Kidney (tissue), 14 donors: ENCODE results near the gene DYNLT4. TPM values are rescaled to one million over a fixed set of nuclear protein-coding genes. Genes with fewer than 3 reads are reported as not detected.
A peak's percentile ranks its signal among the peaks of the same experiment; 100 is the strongest.

Experiments used
- DNase-seq, 5 donors: peaks; one replicate each; pipeline ENCODE4 v3.0.0-alpha.2; 2013 to 2020
- FAIRE-seq: peaks from 2 replicates; lab custom pipeline; 2012; peaks lifted over from hg19 to GRCh38; lab: Jason Lieb, UNC
- H3K27ac ChIP-seq, 2 donors: one replicate each; pipeline ENCODE4 v1.7.0; 2013; ENCODE audit warnings: low read depth in 2 of 2, low read length in 2 of 2, inconsistent platforms in 1 of 2
- H3K27me3 ChIP-seq: one replicate; pipeline ENCODE4 v1.7.1; 2013; ENCODE audit warnings: low read length, inconsistent platforms; ENCODE audit not compliant: control insufficient read depth, insufficient read depth
- H3K36me3 ChIP-seq, 3 donors: one replicate each; pipeline versions ENCODE4 v1.7.0 to v1.7.1; 2013; ENCODE audit warnings: low read length in 3 of 3, control low read depth in 1 of 3, inconsistent platforms in 1 of 3; ENCODE audit not compliant: insufficient read depth in 3 of 3, control insufficient read depth in 2 of 3
- H3K4me1 ChIP-seq, 3 donors: one replicate each; pipeline versions ENCODE4 v1.7.0 to v1.7.1; 2013; ENCODE audit warnings: low read length in 3 of 3, inconsistent platforms in 1 of 3, low read depth in 1 of 3; ENCODE audit not compliant: control insufficient read depth in 2 of 3, insufficient read depth in 2 of 3
- H3K4me3 ChIP-seq, 3 donors: one replicate each; pipeline versions ENCODE4 v1.7.0 to v1.8.1; 2013; ENCODE audit warnings: low read length in 3 of 3, control low read depth in 1 of 3, inconsistent platforms in 1 of 3
- H3K9ac ChIP-seq, 3 donors: one replicate each; pipeline versions ENCODE4 v1.7.0 to v1.7.1; 2013; ENCODE audit warnings: low read length in 3 of 3, control low read depth in 1 of 3, inconsistent platforms in 1 of 3
- H3K9me3 ChIP-seq, 3 donors: one replicate each; pipeline versions ENCODE4 v1.7.0 to v1.7.1; 2013; ENCODE audit warnings: low read length in 3 of 3, control low read depth in 1 of 3, inconsistent platforms in 1 of 3; ENCODE audit not compliant: control insufficient read depth in 2 of 3, insufficient read depth in 1 of 3
- CTCF ChIP-seq: IDR thresholded peaks from 3 replicates; pipeline ENCODE4 v1.5.1; 2012; ENCODE audit warnings: mild to moderate bottlenecking, moderate library complexity, borderline replicate concordance; ENCODE audit not compliant: insufficient read depth; ENCODE audit errors: extremely low read depth
- intact Hi-C: fragments of 100-400 bp; cut with DNase I; formaldehyde crosslinking; loops from one replicate; pipeline ENCODE4 v1.11.1; 2022
- polyA plus RNA-seq: library from polyadenylated mRNA; stranded (reverse); fragments of 350-450 nt; fragmentation: Illumina TruSeq; extraction: RNeasy Lipid Tissue Mini Kit (QIAGEN cat#74804); gene quantifications from one replicate; pipeline ENCODE4 v1.2.3, GENCODE V29; 2014; ENCODE audit warnings: low read depth, low replicate concordance; ENCODE audit not compliant: insufficient read depth
- total RNA-seq: library from RNA; stranded (reverse); fragmentation: NEBNext Ultra II Directional; extraction: Animal tissue kit (Norgen Biotek cat#: 25700); gene quantifications from one replicate; pipeline ENCODE4 v1.2.1, GENCODE V29; 2021
- donor health status: control.
- donor health status: control.
- donor health status: control.
- donor health status: control.
- donor health status: control.
- donor health status: DM: yes; HTN: yes; CAD: no.
- donor health status: Normal renal cell carcinoma (clear cell type).

The DYNLT4 gene
- total and polyA plus RNA-seq, 2 donors from 2014 or later: 1.2 TPM; not detected in 1

- no peak for TF ChIP-seq CTCF
- Histone ChIP-seq H3K9me3 (no peaks in the 10 kb centered on the region), H3K9ac (peak overlapping the region in 2 of 3 donors; percentile 26 to 97), H3K4me1 (peaks cover 24 to 53% (median 39%) of the 10 kb centered on the region in 3 donors), H3K27me3 (no peaks in the 10 kb centered on the region), H3K4me3 (peak overlapping the region in 1 of 3 donors; percentile 41), H3K36me3 (peaks cover 0 to 8% (median 4%) of the 10 kb centered on the region in 3 donors), H3K27ac (peak overlapping the region; percentile 98 to 100)
- intact Hi-C loops: no loop called here
- DNase-seq (peak in 2 of 5 donors; percentile 63 to 80), FAIRE-seq (no peak)
Observed at GRCh38 chr1:44806025-44806703, 987 bp downstream of the DYNLT4 start.

- H3K9me3 ChIP-seq: no peaks in the 10 kb centered on the region
- peak overlapping the region in 1 of 2 donors; percentile 14 for H3K27ac ChIP-seq
- H3K4me1 ChIP-seq: peaks cover 24 to 52% (median 38%) of the 10 kb centered on the region in 3 donors
- FAIRE-seq (no peak), DNase-seq (peak in 2 of 5 donors; percentile 48 to 70)
- H3K36me3 ChIP-seq: peaks cover 0 to 8% (median 4%) of the 10 kb centered on the region in 3 donors
- intact Hi-C loops: no loop called here
- H3K27me3 ChIP-seq: no peaks in the 10 kb centered on the region
- no peak for TF ChIP-seq CTCF
- no peak overlapping the region for H3K9ac ChIP-seq
- H3K4me3 ChIP-seq: no peak overlapping the region
Observed at GRCh38 chr1:44805311-44806024, 1.7 kb downstream of the DYNLT4 start.

- FAIRE-seq: no peak
- TF ChIP-seq CTCF: no peak
- peaks cover 14 to 35% (median 18%) of the 10 kb centered on the region in 3 donors for H3K4me1 ChIP-seq
Observed at GRCh38 chr1:44803312-44804095, 3.6 kb downstream of the DYNLT4 start.

More at GRCh38 chr1:44803312-44804095, 3.6 kb downstream of the DYNLT4 start:
- Histone ChIP-seq H3K36me3 (peaks cover 0 to 8% (median 4%) of the 10 kb centered on the region in 3 donors), H3K9ac (no peak overlapping the region), H3K27me3 (no peaks in the 10 kb centered on the region), H3K27ac (no peak overlapping the region), H3K9me3 (no peaks in the 10 kb centered on the region), H3K4me3 (no peak overlapping the region)
- intact Hi-C loops: no loop called here
- peak in 1 of 5 donors; percentile 63 for DNase-seq
